ENCODE results near the gene LRRC26. TPM values are rescaled to one million over a fixed set of nuclear protein-coding genes. Genes with fewer than 3 reads are reported as not detected.

LRRC26 gene
- total and polyA plus RNA-seq, 4 donors = not detected

GRCh38 chr9:137149942-137150616 lies 19.8 kb downstream of the LRRC26 start:
- H3K4me3 ChIP-seq (ENCODE audit: low read length in 2 of 2) = no peak overlapping the region
- 43 to 58% methylated on average over 20 of the region's 20 CpGs for WGBS, 2 donors
- no peak for ATAC-seq (ENCODE audit: low FRiP score)
- no peaks in the 10 kb centered on the region for H3K36me3 ChIP-seq (ENCODE audit: control insufficient read depth in 1 of 2, insufficient read depth in 2 of 2, low read length in 1 of 2)
- peaks cover 1% of the 10 kb centered on the region for H3K9me3 ChIP-seq (ENCODE audit: control insufficient read depth, low read length)
- no peak overlapping the region for H3K27ac ChIP-seq (ENCODE audit: low read depth in 1 of 2, low read length in 2 of 2)
- H3K4me1 ChIP-seq (ENCODE audit: control insufficient read depth in 1 of 2, insufficient read depth in 2 of 2, low read length in 2 of 2) = no peaks in the 10 kb centered on the region
- no peak for DNase-seq
- no peaks in the 10 kb centered on the region for H3K27me3 ChIP-seq (ENCODE audit: control insufficient read depth in 1 of 2, insufficient read depth in 2 of 2, low read length in 1 of 2)
- intact Hi-C loops (cut with DNase I) = no loop called here

- H3K27ac ChIP-seq (ENCODE audit: low read depth in 1 of 2, low read length in 2 of 2) = no peak overlapping the region
- WGBS, 2 donors = 82 to 84% methylated on average over 5 of the region's 5 CpGs
- DNase-seq (no peak), ATAC-seq (ENCODE audit: low FRiP score) (no peak)
- no peaks in the 10 kb centered on the region for H3K4me1 ChIP-seq (ENCODE audit: control insufficient read depth in 1 of 2, insufficient read depth in 2 of 2, low read length in 2 of 2)
- no peak overlapping the region for H3K4me3 ChIP-seq (ENCODE audit: low read length in 2 of 2)
- H3K36me3 ChIP-seq (ENCODE audit: control insufficient read depth in 1 of 2, insufficient read depth in 2 of 2, low read length in 1 of 2) = no peaks in the 10 kb centered on the region
- intact Hi-C loops (cut with DNase I) = no loop called here
- H3K27me3 ChIP-seq (ENCODE audit: control insufficient read depth in 1 of 2, insufficient read depth in 2 of 2, low read length in 1 of 2) = no peaks in the 10 kb centered on the region
- peaks cover 1% of the 10 kb centered on the region for H3K9me3 ChIP-seq (ENCODE audit: control insufficient read depth, low read length)
These were observed 20.5 kb downstream of the LRRC26 start for GRCh38 chr9:137149363-137149762.

- Histone ChIP-seq H3K4me3 (ENCODE audit: low read length in 2 of 2) (no peak overlapping the region), H3K27me3 (ENCODE audit: control insufficient read depth in 1 of 2, insufficient read depth in 2 of 2, low read length in 1 of 2) (no peaks in the 10 kb centered on the region), H3K36me3 (ENCODE audit: control insufficient read depth in 1 of 2, insufficient read depth in 2 of 2, low read length in 1 of 2) (no peaks in the 10 kb centered on the region), H3K9me3 (ENCODE audit: control insufficient read depth, low read length) (peaks cover 1% of the 10 kb centered on the region), H3K4me1 (ENCODE audit: control insufficient read depth in 1 of 2, insufficient read depth in 2 of 2, low read length in 2 of 2) (no peaks in the 10 kb centered on the region), H3K27ac (ENCODE audit: low read depth in 1 of 2, low read length in 2 of 2) (no peak overlapping the region)
- DNase-seq = no peak
- no peak for ATAC-seq (ENCODE audit: low FRiP score)
- intact Hi-C loops (cut with DNase I) = no loop called here
- 81 to 83% methylated on average over 19 of the region's 19 CpGs for WGBS, 2 donors
These were observed 21.2 kb downstream of the LRRC26 start for GRCh38 chr9:137148661-137149060.

- DNase-seq = no peak
- Histone ChIP-seq H3K4me3 (ENCODE audit: low read length in 2 of 2) (no peak overlapping the region), H3K9me3 (ENCODE audit: control insufficient read depth, low read length) (peaks cover 1% of the 10 kb centered on the region), H3K27ac (ENCODE audit: low read depth in 1 of 2, low read length in 2 of 2) (no peak overlapping the region), H3K27me3 (ENCODE audit: control insufficient read depth in 1 of 2, insufficient read depth in 2 of 2, low read length in 1 of 2) (no peaks in the 10 kb centered on the region), H3K4me1 (ENCODE audit: control insufficient read depth in 1 of 2, insufficient read depth in 2 of 2, low read length in 2 of 2) (no peaks in the 10 kb centered on the region), H3K36me3 (ENCODE audit: control insufficient read depth in 1 of 2, insufficient read depth in 2 of 2, low read length in 1 of 2) (no peaks in the 10 kb centered on the region)
- 67 to 75% methylated on average over 27 of the region's 27 CpGs for WGBS, 2 donors
- intact Hi-C loops (cut with DNase I) = no loop called here
- ATAC-seq (ENCODE audit: low FRiP score) = no peak
These were observed 21.6 kb downstream of the LRRC26 start for GRCh38 chr9:137148242-137148641.

DNA sequence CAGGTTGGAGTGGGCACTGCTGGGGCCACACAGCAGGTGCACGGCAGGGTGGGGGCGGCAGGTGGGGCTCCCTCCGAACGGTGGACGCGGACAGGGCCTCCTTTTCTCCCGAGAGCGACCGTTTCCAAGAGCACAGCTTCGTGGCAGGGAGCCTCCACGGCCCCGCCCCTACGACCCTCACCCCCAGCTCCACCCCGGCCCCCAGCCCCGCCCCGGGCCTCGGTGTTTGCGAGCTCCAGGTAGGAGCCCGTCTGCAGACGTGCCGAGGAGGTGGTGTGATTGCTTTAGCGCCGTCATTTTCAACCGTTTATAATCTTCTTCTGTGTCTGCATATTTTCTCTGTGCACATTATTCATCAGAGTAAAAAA lies 22.1 kb downstream of the LRRC26 start:
- ATAC-seq (ENCODE audit: low FRiP score) (no peak), DNase-seq (no peak)
- WGBS, 2 donors = 16 to 29% methylated on average over 13 to 24 of the region's 24 CpGs
- Histone ChIP-seq H3K4me3 (ENCODE audit: low read length in 2 of 2) (no peak overlapping the region), H3K36me3 (ENCODE audit: control insufficient read depth in 1 of 2, insufficient read depth in 2 of 2, low read length in 1 of 2) (no peaks in the 10 kb centered on the region), H3K9me3 (ENCODE audit: control insufficient read depth, low read length) (peaks cover 1% of the 10 kb centered on the region), H3K4me1 (ENCODE audit: control insufficient read depth in 1 of 2, insufficient read depth in 2 of 2, low read length in 2 of 2) (no peaks in the 10 kb centered on the region), H3K27ac (ENCODE audit: low read depth in 1 of 2, low read length in 2 of 2) (no peak overlapping the region), H3K27me3 (ENCODE audit: control insufficient read depth in 1 of 2, insufficient read depth in 2 of 2, low read length in 1 of 2) (no peaks in the 10 kb centered on the region)
- intact Hi-C loops (cut with DNase I) = no loop called here

GRCh38 chr9:137147091-137147792 lies 22.6 kb downstream of the LRRC26 start:
- WGBS, 2 donors = 85 to 87% methylated on average over 25 to 26 of the region's 26 CpGs
- no peaks in the 10 kb centered on the region for H3K36me3 ChIP-seq (ENCODE audit: control insufficient read depth in 1 of 2, insufficient read depth in 2 of 2, low read length in 1 of 2)
- no peak for DNase-seq
- H3K27me3 ChIP-seq (ENCODE audit: control insufficient read depth in 1 of 2, insufficient read depth in 2 of 2, low read length in 1 of 2) = no peaks in the 10 kb centered on the region
- peaks cover 1% of the 10 kb centered on the region for H3K9me3 ChIP-seq (ENCODE audit: control insufficient read depth, low read length)
- no peak for ATAC-seq (ENCODE audit: low FRiP score)
- intact Hi-C loops (cut with DNase I) = no loop called here
- no peak overlapping the region for H3K4me3 ChIP-seq (ENCODE audit: low read length in 2 of 2)
- H3K4me1 ChIP-seq (ENCODE audit: control insufficient read depth in 1 of 2, insufficient read depth in 2 of 2, low read length in 2 of 2) = no peaks in the 10 kb centered on the region
- H3K27ac ChIP-seq (ENCODE audit: low read depth in 1 of 2, low read length in 2 of 2) = no peak overlapping the region

DNA sequence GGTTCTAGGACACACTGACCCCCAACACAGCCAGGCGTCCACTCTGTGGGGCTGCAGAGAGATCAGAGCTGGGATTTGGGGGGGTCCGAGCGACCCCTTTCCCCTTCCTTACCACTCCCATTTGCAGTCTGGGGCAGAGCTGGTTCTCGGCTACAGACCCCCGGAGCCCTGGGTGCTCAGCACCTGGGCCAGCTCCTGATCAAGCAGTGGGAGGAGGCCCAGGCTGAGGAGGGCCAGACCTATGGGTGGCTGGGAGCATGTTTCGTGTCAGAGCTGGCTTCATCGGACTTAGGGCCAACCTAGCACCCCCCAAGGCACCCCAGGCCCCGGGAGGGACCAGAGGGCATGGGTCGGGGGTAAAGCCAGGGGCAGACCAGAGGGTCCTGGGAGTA lies 23.3 kb downstream of the LRRC26 start:
- Histone ChIP-seq H3K27ac (ENCODE audit: low read depth in 1 of 2, low read length in 2 of 2) (no peak overlapping the region), H3K9me3 (ENCODE audit: control insufficient read depth, low read length) (peaks cover 1% of the 10 kb centered on the region), H3K4me3 (ENCODE audit: low read length in 2 of 2) (no peak overlapping the region), H3K4me1 (ENCODE audit: control insufficient read depth in 1 of 2, insufficient read depth in 2 of 2, low read length in 2 of 2) (no peaks in the 10 kb centered on the region), H3K36me3 (ENCODE audit: control insufficient read depth in 1 of 2, insufficient read depth in 2 of 2, low read length in 1 of 2) (no peaks in the 10 kb centered on the region), H3K27me3 (ENCODE audit: control insufficient read depth in 1 of 2, insufficient read depth in 2 of 2, low read length in 1 of 2) (no peaks in the 10 kb centered on the region)
- DNase-seq = no peak
- 48 to 57% methylated on average over 8 to 9 of the region's 9 CpGs for WGBS, 2 donors
- intact Hi-C loops (cut with DNase I) = no loop called here
- ATAC-seq (ENCODE audit: low FRiP score) = no peak

DNA sequence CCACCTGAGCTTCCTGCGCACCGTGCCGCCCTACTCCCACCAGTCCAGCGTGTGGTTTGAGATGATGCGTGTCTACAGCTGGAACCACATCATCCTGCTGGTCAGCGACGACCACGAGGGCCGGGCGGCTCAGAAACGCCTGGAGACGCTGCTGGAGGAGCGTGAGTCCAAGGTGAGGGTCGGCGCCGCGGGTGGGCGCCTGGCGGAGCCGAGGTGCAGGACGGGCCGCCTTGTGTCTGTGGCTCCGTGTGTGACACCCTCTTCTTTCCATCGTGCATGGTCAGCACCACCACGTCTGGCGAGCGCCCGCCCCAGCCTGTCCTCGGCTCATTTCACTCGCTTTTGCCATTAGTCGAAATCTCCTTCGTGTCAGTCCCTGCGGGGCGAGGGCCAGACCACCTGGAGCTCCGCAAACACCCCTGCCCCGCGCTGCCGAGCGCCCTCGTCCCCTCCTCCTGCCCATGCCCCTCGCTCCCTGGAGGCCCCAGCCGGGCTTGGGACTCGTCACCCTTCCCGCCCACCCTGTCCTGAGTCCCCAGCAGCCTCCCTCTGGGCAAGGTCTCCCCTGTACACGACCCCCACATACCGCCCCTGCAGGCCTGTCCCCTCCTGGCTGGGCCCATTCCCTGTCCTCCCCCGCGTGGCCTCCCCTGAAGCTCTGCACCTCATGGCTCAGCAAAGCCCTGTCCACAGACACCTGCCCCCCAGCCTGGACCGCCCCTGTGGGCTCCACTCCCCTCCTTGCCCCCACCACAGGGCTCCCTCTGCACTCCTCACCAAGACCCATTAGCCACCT lies 23.9 kb downstream of the LRRC26 start:
- Histone ChIP-seq H3K36me3 (ENCODE audit: control insufficient read depth in 1 of 2, insufficient read depth in 2 of 2, low read length in 1 of 2) (no peaks in the 10 kb centered on the region), H3K4me3 (ENCODE audit: low read length in 2 of 2) (no peak overlapping the region), H3K9me3 (ENCODE audit: control insufficient read depth, low read length) (peaks cover 1% of the 10 kb centered on the region), H3K4me1 (ENCODE audit: control insufficient read depth in 1 of 2, insufficient read depth in 2 of 2, low read length in 2 of 2) (no peaks in the 10 kb centered on the region), H3K27ac (ENCODE audit: low read depth in 1 of 2, low read length in 2 of 2) (no peak overlapping the region), H3K27me3 (ENCODE audit: control insufficient read depth in 1 of 2, insufficient read depth in 2 of 2, low read length in 1 of 2) (no peaks in the 10 kb centered on the region)
- DNase-seq (peak in 1 of 2 donors; percentile 39), ATAC-seq (ENCODE audit: low FRiP score) (no peak)
- WGBS, 2 donors = 51 to 54% methylated on average over 48 to 49 of the region's 49 CpGs
- intact Hi-C loops (cut with DNase I) = no loop called here
